HCT116 (cell line): ENCODE data around the gene LGALS9. TPM values are rescaled to one million over a fixed set of nuclear protein-coding genes. Genes with fewer than 3 reads are reported as not detected.

ENCODE experiments used
- ATAC-seq: fragments of 200-7000 bp; cut with Tn5 transposase; 2 replicates; pipeline ENCODE4 v1.9.1; 2020; ENCODE audit warnings: mild to moderate bottlenecking, moderate library complexity
- BruUV-seq: library from RNA; stranded (reverse); fragments of 400-500 nt; replicated peaks from 2 replicates; lab custom pipeline; 2021; lab: Mats Ljungman, UMichigan
- CTCF ChIA-PET: fragments of 300-600 bp; sonication (Branson Sonifier 250); formaldehyde crosslinking; loops from one replicate; lab custom pipeline; 2021; ENCODE audit warnings: antibody characterized with exemption; lab: Charles Lee
- POLR2A ChIA-PET: fragments of 300-600, 350-600 bp; sonication (Branson Sonifier 250); formaldehyde crosslinking; loops from one replicate; lab custom pipeline; 2021; ENCODE audit warnings: antibody characterized with exemption; lab: Charles Lee
- RAD21 ChIA-PET, 2 experiments: fragments of 300-600 bp; sonication (Branson Sonifier 250); formaldehyde crosslinking; loops; one replicate each; lab custom pipeline; 2023; ENCODE audit warnings: low total read pairs in 2 of 2; ENCODE audit not compliant: uncharacterized antibody in 2 of 2, unreplicated experiment in 2 of 2, low non-redundant PET in 1 of 2; lab: Charles Lee
- DNase-seq: peaks from one replicate; pipeline ENCODE4 v3.0.0-alpha.2; 2010; ENCODE audit warnings: low read depth, low spot score
- H2AFZ ChIP-seq: fragments of 200-600 bp; shearing (Covaris generic), sonication (generic); 2 replicates; pipeline ENCODE4 v1.6.1; 2017; ENCODE audit warnings: low read depth, mixed run types, mixed read lengths, antibody characterized with exemption, low read length; ENCODE audit not compliant: poor library complexity, severe bottlenecking
- H3K27ac ChIP-seq: 2 replicates; pipeline ENCODE4 v1.5.1; 2012; ENCODE audit warnings: low read depth, low read length
- H3K27me3 ChIP-seq: fragments of 200-600 bp; sonication (generic); 2 replicates; pipeline ENCODE4 v1.6.1; 2016; ENCODE audit warnings: mixed run types, low read length, mixed read lengths; ENCODE audit not compliant: insufficient read depth
- H3K36me3 ChIP-seq, 2 experiments: fragments of 200-500 bp in 1 of 2; fragments of 200-600 bp in 1 of 2; sonication (Bioruptor generic) in 1 of 2; sonication (generic) in 1 of 2; 2 replicates each; pipeline versions ENCODE4 v1.5.1 to v1.6.1; 2014 to 2016; ENCODE audit warnings: low read length in 2 of 2, inconsistent platforms in 1 of 2, mixed read lengths in 1 of 2, mixed run types in 1 of 2; ENCODE audit not compliant: insufficient read depth in 2 of 2, control insufficient read depth in 1 of 2
- H3K4me1 ChIP-seq, 2 experiments: fragments of 200-600 bp in 1 of 2; sonication (generic) in 1 of 2; 2 replicates each; pipeline versions ENCODE4 v1.5.1 to v1.6.1; 2012 to 2017; ENCODE audit warnings: low read length in 2 of 2, inconsistent platforms in 1 of 2, mild to moderate bottlenecking in 1 of 2, mixed read lengths in 1 of 2, mixed run types in 1 of 2, moderate library complexity in 1 of 2; ENCODE audit not compliant: insufficient read depth in 2 of 2, control insufficient read depth in 1 of 2
- H3K4me2 ChIP-seq: fragments of 200-600 bp; sonication (generic); 2 replicates; pipeline ENCODE4 v1.6.1; 2017; ENCODE audit warnings: mixed run types, low read length, mixed read lengths
- H3K4me3 ChIP-seq, 2 experiments: fragments of 200-600 bp in 1 of 2; sonication (generic) in 1 of 2; replicated peaks in 1 of 2; 2 replicates each; pipeline ENCODE4 v1.5.1; 2011 to 2016; ENCODE audit warnings: low read length in 2 of 2, control low read depth in 1 of 2, low read depth in 1 of 2, mild to moderate bottlenecking in 1 of 2, mixed read lengths in 1 of 2, mixed run types in 1 of 2
- H3K79me2 ChIP-seq: fragments of 200-600 bp; sonication (generic); 2 replicates; pipeline ENCODE4 v1.6.1; 2017; ENCODE audit warnings: mild to moderate bottlenecking, mixed run types, low read length, moderate library complexity, mixed read lengths; ENCODE audit not compliant: insufficient read depth
- H3K9ac ChIP-seq: fragments of 200-600 bp; sonication (generic); 2 replicates; pipeline ENCODE4 v1.6.1; 2016; ENCODE audit warnings: low read length, mixed read lengths
- H3K9me2 ChIP-seq: fragments of 200-600 bp; sonication (generic), shearing (Covaris generic); 2 replicates; pipeline ENCODE4 v1.6.1; 2017; ENCODE audit warnings: mixed run types, mild to moderate bottlenecking, moderate library complexity; ENCODE audit not compliant: insufficient read depth
- H3K9me3 ChIP-seq, 2 experiments: fragments of 200-500 bp in 1 of 2; fragments of 200-600 bp in 1 of 2; sonication (Bioruptor generic) in 1 of 2; sonication (generic) in 1 of 2; 2 replicates each; pipeline ENCODE4 v1.6.1; 2014 to 2017; ENCODE audit warnings: low read length in 2 of 2, mixed read lengths in 2 of 2, inconsistent platforms in 1 of 2, low read depth in 1 of 2, mild to moderate bottlenecking in 1 of 2, mixed run types in 1 of 2, moderate library complexity in 1 of 2; ENCODE audit not compliant: control insufficient read depth in 1 of 2, insufficient read depth in 1 of 2
- H4K20me1 ChIP-seq: fragments of 200-600 bp; sonication (generic), shearing (Covaris generic); 2 replicates; pipeline ENCODE4 v1.6.1; 2017; ENCODE audit warnings: mixed run types, mild to moderate bottlenecking, moderate library complexity; ENCODE audit not compliant: insufficient read depth
- CBX3 ChIP-seq: IDR thresholded peaks from 2 replicates; pipeline ENCODE4 v1.6.1; 2012; ENCODE audit warnings: low read depth
- CEBPB ChIP-seq: IDR thresholded peaks from 2 replicates; pipeline ENCODE4 v1.6.1; 2012; ENCODE audit warnings: low read depth
- EZH2 ChIP-seq: fragments of 200-600 bp; sonication (generic); IDR thresholded peaks from 2 replicates; pipeline ENCODE4 v1.6.1; 2017; ENCODE audit warnings: antibody characterized with exemption, mixed run types
- EZH2phosphoT487 ChIP-seq: fragments of 200-600 bp; IDR thresholded peaks from 2 replicates; pipeline ENCODE4 v1.6.1; 2018; ENCODE audit warnings: antibody characterized with exemption, borderline replicate concordance
- FOSL1 ChIP-seq: IDR thresholded peaks from 2 replicates; pipeline ENCODE4 v1.6.1; 2012; ENCODE audit warnings: low read depth
- JUND ChIP-seq: IDR thresholded peaks from 2 replicates; pipeline ENCODE4 v1.6.1; 2012
- RAD21 ChIP-seq: IDR thresholded peaks from 2 replicates; pipeline ENCODE4 v1.6.1; 2012; ENCODE audit warnings: low read depth, mild to moderate bottlenecking
- REST ChIP-seq: IDR thresholded peaks from 2 replicates; pipeline ENCODE4 v1.6.1; 2012; ENCODE audit warnings: low read depth
- SIN3A ChIP-seq: IDR thresholded peaks from 2 replicates; pipeline ENCODE4 v1.6.1; 2012; ENCODE audit warnings: low read depth
- SRF ChIP-seq: IDR thresholded peaks from 2 replicates; pipeline ENCODE4 v1.6.1; 2012; ENCODE audit warnings: low read depth
- TCF7L2 ChIP-seq: IDR thresholded peaks from 2 replicates; pipeline ENCODE4 v1.7.0; 2011; ENCODE audit warnings: borderline replicate concordance, inconsistent platforms; ENCODE audit not compliant: insufficient read depth, insufficient read length; ENCODE audit errors: extremely low read depth
- YY1 ChIP-seq: IDR thresholded peaks from 2 replicates; pipeline ENCODE4 v1.6.1; 2011; ENCODE audit warnings: low read length, low read depth, moderate library complexity, mild to moderate bottlenecking; ENCODE audit not compliant: insufficient replicate concordance; ENCODE audit errors: extremely low read depth
- ZNF274 ChIP-seq: fragments of 200-500 bp; sonication (Bioruptor generic); IDR thresholded peaks from 2 replicates; pipeline ENCODE4 v1.6.1; 2014; ENCODE audit warnings: mild to moderate bottlenecking, low read depth, low read length, inconsistent platforms
- intact Hi-C: fragments of 100-400 bp; cut with micrococcal nuclease; formaldehyde crosslinking; loops from 2 replicates; pipeline ENCODE4 v1.10.0; 2022
- total RNA-seq: library from RNA; stranded (reverse); gene quantifications from one replicate; pipeline ENCODE4 v1.2.1, GENCODE V29; 2021; ENCODE audit not compliant: unreplicated experiment

Gene LGALS9
- total RNA-seq, 1 experiment from 2014 or later = 1.9 TPM

DNA sequence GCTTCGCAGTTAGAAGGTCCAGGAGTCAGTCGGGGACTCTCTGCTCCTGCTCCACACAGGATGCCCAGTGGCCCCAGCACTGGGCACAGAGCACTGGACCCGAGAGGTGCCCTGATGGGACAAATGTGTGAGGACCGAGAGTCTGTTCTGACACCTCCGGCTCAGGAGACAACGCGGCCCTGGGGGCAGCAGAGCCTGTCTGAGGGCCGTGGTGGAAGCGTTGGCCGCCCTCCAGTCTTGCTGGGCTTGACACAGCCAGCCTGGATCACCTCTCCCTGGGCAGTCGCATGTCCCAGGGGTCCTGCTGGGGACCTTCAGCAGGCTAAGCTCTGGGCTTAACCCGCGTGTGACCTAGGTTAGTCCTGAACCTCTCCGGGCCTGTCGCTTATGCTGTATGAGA is 23.1 kb downstream of the LGALS9 start:
- H3K4me1 ChIP-seq = peaks cover 3 to 6% of the 10 kb centered on the region in 2 experiments; a peak in 2 of 4 replicates
- H3K4me2 ChIP-seq = peak overlapping the region; percentile 18
- TF ChIP-seq SRF = no peak
- TF ChIP-seq CBX3 = no peak
- TF ChIP-seq REST = no peak
- no peak for TF ChIP-seq CEBPB
- no peak for TF ChIP-seq EZH2
- no peak for TF ChIP-seq YY1
- TF ChIP-seq ZNF274 = no peak
- no peak for TF ChIP-seq RAD21
- TF ChIP-seq SIN3A = no peak
- TF ChIP-seq FOSL1 = no peak
- no peak for TF ChIP-seq EZH2phosphoT487
- no peak for TF ChIP-seq JUND
- TF ChIP-seq TCF7L2 = no peak
- no peak overlapping the region for H3K4me3 ChIP-seq
- H2AFZ ChIP-seq = peak overlapping the region; percentile 39
- DNase-seq = no peak
- BruUV-seq = no TSS peak
- RAD21 ChIA-PET = interaction anchor here (1.1 to 1.4 kb wide), 4 partner anchors 102 to 418 kb away, joined by 3 to 11 read pairs (median 6); no protein-coding TSS in a partner anchor
- H3K27me3 ChIP-seq = no peaks in the 10 kb centered on the region
- H3K27ac ChIP-seq = peak overlapping the region; percentile 13; the same call in 1 of the 2 replicates
- H3K36me3 ChIP-seq = no peaks in the 10 kb centered on the region
- no peak for ATAC-seq
- H3K9ac ChIP-seq = no peak overlapping the region
- no peaks in the 10 kb centered on the region for H3K79me2 ChIP-seq
- POLR2A ChIA-PET = interaction anchor here (0.9 kb wide), 1 partner anchor 103 kb away, joined by 4 read pairs; no protein-coding TSS in a partner anchor
- H4K20me1 ChIP-seq = no peaks in the 10 kb centered on the region
- CTCF ChIA-PET = interaction anchor here (0.8 to 3.1 kb wide), 25 partner anchors 9 to 418 kb away, joined by 3 to 76 read pairs (median 4); partner anchors contain the start of gene LYRM9
- H3K9me2 ChIP-seq = no peaks in the 10 kb centered on the region
- intact Hi-C loops = loop anchor here (1.0 to 5.0 kb wide), 4 partner anchors 102 to 407 kb away; no protein-coding TSS in a partner anchor
- no peaks in the 10 kb centered on the region for H3K9me3 ChIP-seq
